Measurements from ENCODE around the gene IBA57. TPM values are rescaled to one million over a fixed set of nuclear protein-coding genes. Genes with fewer than 3 reads are reported as not detected.
"Not testable (repeated sequence)": the region's sequence is repeated elsewhere in the genome, so short reads cannot be mapped to it uniquely, and the experiment has no call there.

The IBA57 gene
- total RNA-seq, 1 experiment from 2014 or later = 19.4 TPM

DNA sequence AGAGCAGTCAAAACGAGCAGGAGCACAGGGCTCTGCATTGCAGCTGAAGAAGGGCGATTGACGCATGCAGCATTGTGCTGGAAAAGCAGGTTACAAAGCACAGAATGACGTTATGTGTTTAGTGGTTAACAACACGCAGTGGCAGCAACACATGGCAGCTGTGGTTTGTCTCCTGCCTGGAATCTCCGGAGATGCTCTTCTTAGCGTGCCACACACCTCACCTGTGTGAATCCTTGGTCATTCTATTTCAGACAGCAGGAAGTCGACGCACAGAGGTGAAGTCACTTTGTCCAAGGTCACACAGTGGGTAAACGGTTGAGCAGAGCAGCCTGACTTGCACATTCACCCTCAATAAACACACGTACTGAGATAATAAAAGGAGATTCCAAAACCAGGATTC, 56.9 kb downstream of the IBA57 start:
- Histone ChIP-seq H3K27me3 (no peaks in the 10 kb centered on the region), H3K9me3 (peaks cover 4% of the 10 kb centered on the region; the same call in 1 of the 2 replicates), H3K36me3 (peaks cover 4% of the 10 kb centered on the region), H3K4me3 (no peak overlapping the region)
- no peak for DNase-seq

DNA sequence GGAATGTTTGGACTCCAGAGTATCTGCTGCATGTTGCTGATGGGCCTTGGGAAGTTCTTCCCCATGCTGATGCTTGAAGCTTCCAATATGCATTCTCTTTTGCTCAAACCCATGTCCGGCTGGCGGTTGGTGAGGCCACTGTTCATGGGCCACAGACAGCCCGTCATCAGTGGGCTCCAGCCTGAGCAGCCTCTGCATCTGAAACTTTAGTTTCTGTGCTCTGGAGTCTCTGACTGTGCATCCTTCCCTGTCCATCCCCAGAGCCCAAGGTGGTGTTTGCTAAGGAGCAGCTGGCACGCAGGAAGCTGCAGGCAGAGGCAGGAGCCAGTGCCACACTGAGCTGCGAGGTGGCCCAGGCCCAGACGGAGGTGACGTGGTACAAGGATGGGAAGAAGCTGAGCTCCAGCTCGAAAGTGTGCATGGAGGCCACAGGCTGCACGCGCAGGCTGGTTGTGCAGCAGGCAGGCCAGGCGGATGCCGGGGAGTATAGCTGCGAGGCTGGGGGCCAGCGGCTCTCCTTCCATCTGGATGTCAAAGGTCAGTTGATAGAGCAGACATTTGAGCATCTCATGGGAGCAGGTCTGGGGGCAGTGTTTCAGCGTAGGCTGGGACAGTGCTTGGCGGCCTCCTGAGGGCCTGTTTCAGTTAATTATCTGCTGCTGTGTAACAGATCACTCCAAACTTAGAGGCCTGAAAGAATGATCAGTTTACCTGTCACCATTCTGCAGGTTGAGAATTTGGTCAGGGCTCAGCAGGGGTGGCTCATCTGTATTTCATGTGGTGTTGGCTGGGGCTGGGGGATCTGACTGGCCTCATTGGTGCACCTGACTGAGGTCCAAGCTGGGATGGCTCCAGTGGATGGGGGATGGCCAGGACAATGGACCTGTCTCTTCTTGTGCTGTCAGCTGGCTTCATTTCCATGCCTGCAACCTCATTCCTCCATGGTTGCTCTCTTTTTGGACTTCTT, 58.9 kb downstream of the IBA57 start:
- Histone ChIP-seq H3K27me3 (no peaks in the 10 kb centered on the region), H3K4me3 (no peak overlapping the region), H3K36me3 (peaks cover 8% of the 10 kb centered on the region), H3K9me3 (peaks cover 4% of the 10 kb centered on the region; the same call in 1 of the 2 replicates)
- no peak for DNase-seq

DNA sequence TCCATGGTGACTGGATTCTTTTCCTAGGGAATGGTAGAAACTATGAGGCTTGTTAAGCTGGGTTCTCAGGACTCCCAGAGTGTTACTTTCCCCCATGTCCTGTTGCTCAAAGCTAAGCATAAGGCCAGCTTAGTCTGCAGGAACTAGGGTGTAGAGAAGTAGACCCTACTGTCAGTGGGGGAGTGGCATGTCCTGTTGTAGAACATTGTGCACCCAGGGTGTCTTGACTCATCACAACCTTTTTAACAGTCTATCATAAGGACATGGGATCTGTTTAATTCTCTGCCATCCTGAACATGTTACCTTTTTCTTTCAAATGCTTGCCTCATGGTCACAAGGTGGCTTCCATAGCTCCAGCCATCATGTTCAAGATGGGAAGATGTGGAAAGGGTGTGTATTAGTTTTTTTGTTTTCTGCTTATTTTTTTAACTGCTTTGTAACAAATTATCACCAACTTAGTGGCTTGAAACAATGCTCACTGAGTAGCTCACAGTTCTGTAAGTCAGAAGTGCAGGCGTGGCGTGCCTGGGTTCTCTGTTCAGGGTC, 59.6 kb downstream of the IBA57 start:
- H3K9me3 ChIP-seq = peaks cover 4% of the 10 kb centered on the region; the same call in 1 of the 2 replicates
- H3K36me3 ChIP-seq = peaks cover 9% of the 10 kb centered on the region
- no peak for DNase-seq
- H3K27me3 ChIP-seq = no peaks in the 10 kb centered on the region
- no peak overlapping the region for H3K4me3 ChIP-seq

DNA sequence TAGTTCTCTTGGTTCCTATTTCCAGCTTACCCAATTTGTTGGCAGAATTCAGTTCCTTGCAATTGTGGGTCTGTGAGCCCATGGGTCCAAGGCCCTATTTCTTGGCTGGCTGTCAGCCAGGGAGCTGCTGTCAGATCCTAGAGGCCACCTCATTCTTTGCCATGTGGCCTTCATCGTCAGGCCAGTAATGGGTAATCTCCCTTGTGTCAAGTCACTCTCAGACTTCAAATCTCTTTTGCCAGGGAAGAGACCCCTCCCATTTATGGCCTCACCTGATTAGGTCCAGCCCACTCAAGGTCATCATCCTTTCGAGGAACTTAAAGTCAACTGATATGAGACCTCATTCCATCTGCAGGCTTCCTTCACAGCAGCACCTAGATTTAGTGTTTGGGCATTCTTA, 60.1 kb downstream of the IBA57 start:
- H3K36me3 ChIP-seq = peaks cover 10% of the 10 kb centered on the region
- H3K9me3 ChIP-seq = peaks cover 4% of the 10 kb centered on the region; the same call in 1 of the 2 replicates
- H3K27me3 ChIP-seq = no peaks in the 10 kb centered on the region
- no peak overlapping the region for H3K4me3 ChIP-seq
- DNase-seq = no peak

DNA sequence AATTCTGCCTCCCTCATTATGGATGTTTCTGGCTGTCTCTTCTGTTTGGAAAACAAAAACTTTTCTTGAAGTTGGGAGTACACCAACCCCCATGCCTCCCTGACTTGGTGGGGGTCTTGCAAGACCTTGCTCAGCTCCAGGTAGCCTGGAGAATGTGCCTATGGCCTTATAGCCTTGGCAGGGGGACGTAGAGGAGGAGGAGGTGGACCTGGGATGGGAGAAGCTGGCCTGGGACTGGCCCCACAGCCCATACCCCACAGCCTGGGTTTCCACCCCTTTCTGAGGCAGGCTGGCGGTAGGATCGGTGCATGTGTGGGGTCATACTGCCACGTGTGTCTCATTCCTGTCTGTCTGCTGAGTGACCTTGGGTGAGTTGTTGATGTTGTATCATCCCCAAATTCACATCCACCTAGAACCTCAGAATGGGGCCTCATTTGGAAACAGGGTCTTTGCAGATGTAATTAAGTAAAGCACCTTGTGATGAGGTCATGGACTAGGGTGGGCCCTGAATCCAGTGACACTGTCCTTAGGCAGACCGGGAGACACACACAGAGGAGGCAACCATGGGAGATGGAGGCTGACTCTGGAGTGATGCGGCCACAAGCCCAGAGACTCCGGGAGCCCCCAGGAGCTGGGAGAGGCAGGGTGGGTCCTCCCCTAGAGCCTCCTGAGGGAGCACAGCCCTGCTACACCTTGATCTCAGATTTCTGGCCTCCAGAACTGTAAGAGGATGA, 60.7 kb downstream of the IBA57 start:
- DNase-seq = no peak
- Histone ChIP-seq H3K27me3 (no peaks in the 10 kb centered on the region), H3K4me3 (no peak overlapping the region), H3K9me3 (peaks cover 4% of the 10 kb centered on the region; the same call in 1 of the 2 replicates), H3K36me3 (peaks cover 10% of the 10 kb centered on the region)

DNA sequence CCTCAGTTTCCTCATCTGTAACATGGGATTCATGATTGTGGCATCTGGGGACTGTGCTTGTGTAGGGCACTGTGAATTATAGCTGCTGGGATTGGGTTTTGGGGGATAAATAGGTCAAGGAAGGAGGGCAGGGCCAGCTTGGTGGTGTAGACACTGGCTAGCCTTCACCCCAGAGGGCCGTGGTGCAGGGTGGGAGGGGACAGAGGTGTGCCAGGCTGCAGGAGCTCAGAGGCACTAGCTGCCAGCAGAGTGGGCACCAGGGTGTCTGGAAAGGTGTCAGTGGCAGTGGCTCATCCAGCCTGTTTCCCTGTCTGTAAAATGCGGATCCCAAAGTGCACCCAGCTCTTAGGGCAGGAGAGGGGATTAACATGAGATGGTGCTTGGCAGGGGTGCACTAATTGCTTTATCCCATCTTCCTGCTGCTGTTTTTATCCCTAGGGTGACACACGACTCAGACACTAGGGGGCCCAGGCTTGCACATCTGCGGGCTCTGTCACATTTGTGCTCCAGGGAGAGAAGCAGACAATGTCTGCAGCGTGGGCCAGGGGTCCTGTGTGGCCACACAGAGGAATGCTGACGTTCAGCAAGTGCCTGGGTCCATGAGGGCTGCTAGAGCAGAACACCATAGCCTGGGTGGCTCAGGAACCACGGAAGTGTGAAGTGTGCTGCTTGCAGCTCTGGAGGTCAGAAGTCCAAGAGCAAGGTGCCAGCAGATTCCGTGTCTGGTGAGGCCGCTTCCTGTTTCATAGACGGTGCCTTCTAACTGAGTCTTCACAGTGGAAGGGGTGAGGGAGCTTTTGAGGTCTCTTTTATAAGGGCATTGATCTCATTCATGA, 61.6 kb downstream of the IBA57 start:
- peaks cover 4% of the 10 kb centered on the region; the same call in 1 of the 2 replicates for H3K9me3 ChIP-seq
- no peaks in the 10 kb centered on the region for H3K27me3 ChIP-seq
- no peak overlapping the region for H3K4me3 ChIP-seq
- H3K36me3 ChIP-seq = peaks cover 10% of the 10 kb centered on the region
- peak; percentile 74 for DNase-seq

DNA sequence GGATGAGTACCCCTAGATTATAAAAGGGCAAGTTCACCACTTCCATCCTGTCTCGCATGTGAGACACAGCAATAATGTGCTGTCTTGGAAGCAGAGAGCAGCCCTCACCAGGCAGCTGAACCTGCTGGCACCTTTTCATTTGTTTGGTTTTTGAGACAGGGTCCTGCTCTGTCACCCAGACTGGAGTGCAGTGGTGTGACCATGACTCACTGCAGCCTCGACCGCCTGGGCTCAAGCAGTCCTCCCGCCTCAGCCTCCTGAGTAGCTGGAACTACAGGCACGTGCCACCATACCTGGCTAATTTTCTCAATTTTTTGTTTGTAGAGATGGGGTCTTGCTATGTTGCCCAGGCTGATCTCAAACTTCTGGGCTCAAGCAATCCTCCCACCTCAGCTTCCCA, 62.5 kb downstream of the IBA57 start:
- H3K4me3 ChIP-seq, H3K9me3 ChIP-seq, DNase-seq, H3K27me3 ChIP-seq: not testable (repeated sequence)
- peaks cover 10% of the 10 kb centered on the region for H3K36me3 ChIP-seq

DNA sequence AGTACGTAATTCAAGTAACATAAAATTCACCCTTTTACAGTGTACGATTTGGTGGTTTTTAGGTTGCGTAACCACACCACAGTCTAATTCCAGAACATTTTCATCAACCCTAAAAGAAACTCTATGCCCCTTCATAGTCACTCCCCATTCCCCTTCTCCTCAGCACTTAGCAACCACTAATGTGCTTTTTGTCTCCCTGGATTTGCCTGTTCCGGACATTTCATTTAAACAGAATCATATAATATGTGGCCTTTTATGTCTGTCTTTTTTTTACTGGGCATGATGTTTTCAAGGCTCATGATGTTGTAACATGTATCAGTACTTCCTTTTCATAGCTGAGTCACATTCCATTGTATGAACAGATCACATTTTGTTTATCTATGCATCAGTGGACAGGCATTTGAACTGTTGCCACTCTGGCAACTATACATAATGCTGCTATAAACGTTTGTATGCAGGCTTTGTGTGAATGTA, 63.0 kb downstream of the IBA57 start:
- peak; percentile 50 for DNase-seq
- peaks cover 9% of the 10 kb centered on the region for H3K9me3 ChIP-seq
- H3K27me3 ChIP-seq = no peaks in the 10 kb centered on the region

DNA sequence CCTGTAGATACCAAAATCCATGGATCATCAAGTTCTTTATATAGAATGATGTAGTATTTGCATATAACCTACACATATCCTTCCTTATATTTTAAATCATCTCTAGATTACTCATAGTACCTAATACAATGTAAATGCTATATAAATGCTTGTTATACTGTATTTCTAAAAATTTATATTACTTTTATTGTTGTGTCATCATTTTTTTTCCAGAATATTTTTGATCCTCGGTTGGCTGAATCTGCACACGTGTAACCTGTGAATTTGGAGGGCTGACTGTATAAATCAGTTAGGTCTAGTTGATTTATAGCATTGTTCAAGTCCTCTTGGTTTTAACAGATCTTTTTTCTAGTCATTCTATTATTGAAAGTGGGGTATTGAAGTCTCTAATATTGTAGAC, 65.6 kb downstream of the IBA57 start:
- Histone ChIP-seq H3K4me3 (no peak overlapping the region), H3K36me3 (0 out of 2 replicates have a peak, but pooled peaks cover 6% of the 10 kb centered on the region), H3K9me3 (peaks cover 5% of the 10 kb centered on the region), H3K27me3 (no peaks in the 10 kb centered on the region)
- DNase-seq = no peak

More for the DNA sequence above, 63.0 kb downstream of the IBA57 start:
- no peak overlapping the region for H3K4me3 ChIP-seq
- peaks cover 10% of the 10 kb centered on the region for H3K36me3 ChIP-seq

Other genes starting within 250 kb of the IBA57 start
- 10.8 and 11.3 TPM in 2 replicates for gene WNT9A, start 217.9 kb upstream of the IBA57 start, total RNA-seq (2014; rRNA removed; shearing (Covaris generic); ENCODE audit: low replicate concordance)
- gene WNT3A, start 158.8 kb upstream of the IBA57 start, total RNA-seq (2014; rRNA removed; shearing (Covaris generic); ENCODE audit: low replicate concordance) = 0.52 TPM in 1 of 2 replicates, not detected in the other
- 324 and 413 TPM in 2 replicates for gene ARF1, start 83.1 kb upstream of the IBA57 start, total RNA-seq (2014; rRNA removed; shearing (Covaris generic); ENCODE audit: low replicate concordance)
- gene C1orf35, start 62.5 kb upstream of the IBA57 start, total RNA-seq (2014; rRNA removed; shearing (Covaris generic); ENCODE audit: low replicate concordance) = 38.6 and 39.0 TPM in 2 replicates
- gene MRPL55, start 56.5 kb upstream of the IBA57 start, total RNA-seq (2014; rRNA removed; shearing (Covaris generic); ENCODE audit: low replicate concordance) = 46.6 and 83.8 TPM in 2 replicates
- gene GUK1, start 25.5 kb upstream of the IBA57 start, total RNA-seq (2014; rRNA removed; shearing (Covaris generic); ENCODE audit: low replicate concordance) = 246 and 425 TPM in 2 replicates
- 0.20 and 4.8 TPM in 2 replicates for gene GJC2, start 15.9 kb upstream of the IBA57 start, total RNA-seq (2014; rRNA removed; shearing (Covaris generic); ENCODE audit: low replicate concordance)
- gene OBSCN, start 42.2 kb downstream of the IBA57 start, total RNA-seq (2014; rRNA removed; shearing (Covaris generic); ENCODE audit: low replicate concordance) = 1.8 and 2.8 TPM in 2 replicates
- 36.5 and 44.3 TPM in 2 replicates for gene TRIM11, start 241.0 kb downstream of the IBA57 start, total RNA-seq (2014; rRNA removed; shearing (Covaris generic); ENCODE audit: low replicate concordance)